NCI-H1105 treated with DMSO at 0.1 percent for 48 hours (cell line): ENCODE data around the gene SMIM36.
"Not testable (repeated sequence)": the region's sequence is repeated elsewhere in the genome, so short reads cannot be mapped to it uniquely, and the experiment has no call there.

Experiments
- DNase-seq: peaks from one replicate; lab custom pipeline; 2025; lab: John Stamatoyannopoulos, UW

The SMIM36 gene

GRCh38 chr17:55454906-55455474 lies 56.3 kb downstream of the SMIM36 start:
- no peak for DNase-seq

DNA sequence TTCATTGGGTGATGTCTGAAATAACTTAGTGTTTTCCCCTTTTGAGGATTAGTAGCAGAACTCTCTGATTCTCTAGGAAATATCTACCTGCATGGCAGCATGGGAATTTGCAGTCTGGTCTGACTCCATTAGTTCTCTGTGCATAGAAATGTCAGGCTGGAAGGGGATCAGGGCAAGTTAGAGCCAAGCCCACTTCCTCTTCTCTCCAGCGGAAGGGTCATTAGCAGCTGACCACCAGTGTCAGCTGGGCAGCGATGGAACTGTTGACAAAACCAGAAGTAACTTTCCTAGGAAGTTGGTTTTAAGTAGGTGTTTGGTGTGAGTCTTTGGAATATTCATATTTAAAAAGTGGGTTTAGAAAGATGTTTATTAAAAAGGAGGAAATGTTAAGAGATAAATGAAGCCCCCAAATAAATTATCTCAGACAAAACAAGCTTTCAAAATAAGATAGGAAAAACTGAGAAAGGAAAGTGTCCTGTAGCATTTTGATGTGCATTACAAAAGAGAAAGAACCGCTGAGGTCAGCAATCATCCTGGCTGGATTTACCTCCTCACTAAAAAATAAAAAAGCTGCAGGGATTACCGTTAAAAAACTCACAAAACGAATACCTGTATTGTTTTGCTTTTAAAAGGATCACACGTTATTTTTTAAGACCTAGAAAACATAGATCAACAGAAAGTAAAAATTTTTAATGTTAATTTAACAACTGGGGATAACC lies 57.3 kb downstream of the SMIM36 start:
- DNase-seq: no peak

DNA sequence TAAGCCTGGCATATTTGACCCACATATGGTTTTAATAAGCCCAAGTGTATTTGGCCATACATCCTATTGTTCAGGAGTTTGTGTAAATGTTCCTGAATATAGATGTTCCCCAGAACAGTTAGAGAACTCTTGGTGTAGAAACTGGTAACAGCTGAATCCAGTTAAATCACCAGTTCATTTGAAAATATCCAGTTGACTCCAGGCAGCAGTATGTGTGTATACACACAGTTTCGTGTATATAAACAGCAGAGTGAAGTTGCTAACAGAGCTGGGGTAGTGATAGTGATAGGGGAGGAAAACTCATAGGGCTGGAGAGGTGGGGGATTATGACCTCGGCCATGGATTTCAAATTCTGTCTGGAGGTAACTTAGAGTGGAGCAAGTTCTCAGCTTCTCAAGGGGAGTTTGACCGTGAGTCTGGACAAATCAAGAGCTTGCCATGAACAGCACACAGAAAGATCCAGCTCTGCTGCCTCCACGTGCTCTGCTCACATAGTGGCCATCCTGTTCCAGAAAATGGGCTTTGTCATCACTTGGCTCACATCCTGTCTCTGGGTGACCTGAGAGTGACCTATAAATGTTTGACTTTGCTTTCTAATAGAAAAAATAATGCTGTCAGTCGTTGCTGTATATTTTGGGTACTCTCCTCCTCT lies 59.0 kb downstream of the SMIM36 start:
- DNase-seq: no peak

DNA sequence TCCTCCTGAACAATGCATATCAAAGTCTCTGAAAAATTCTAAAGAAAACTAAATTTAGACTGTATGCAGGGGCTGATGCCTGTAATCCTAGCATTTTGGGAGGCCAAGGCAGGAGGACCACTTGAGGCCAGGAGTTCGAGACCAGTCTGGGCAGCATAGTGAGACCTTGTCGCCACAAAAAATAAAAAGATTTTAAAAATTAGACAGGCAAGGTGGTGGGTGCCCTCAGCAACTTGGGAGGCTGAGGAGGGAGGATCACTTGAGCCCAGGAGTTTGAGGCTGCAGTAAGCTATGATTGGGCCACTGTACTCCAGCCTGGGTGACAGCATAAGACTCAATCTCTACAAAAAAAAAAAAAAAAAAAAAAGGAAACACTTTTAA lies 59.5 kb downstream of the SMIM36 start:
- no peak for DNase-seq

DNA sequence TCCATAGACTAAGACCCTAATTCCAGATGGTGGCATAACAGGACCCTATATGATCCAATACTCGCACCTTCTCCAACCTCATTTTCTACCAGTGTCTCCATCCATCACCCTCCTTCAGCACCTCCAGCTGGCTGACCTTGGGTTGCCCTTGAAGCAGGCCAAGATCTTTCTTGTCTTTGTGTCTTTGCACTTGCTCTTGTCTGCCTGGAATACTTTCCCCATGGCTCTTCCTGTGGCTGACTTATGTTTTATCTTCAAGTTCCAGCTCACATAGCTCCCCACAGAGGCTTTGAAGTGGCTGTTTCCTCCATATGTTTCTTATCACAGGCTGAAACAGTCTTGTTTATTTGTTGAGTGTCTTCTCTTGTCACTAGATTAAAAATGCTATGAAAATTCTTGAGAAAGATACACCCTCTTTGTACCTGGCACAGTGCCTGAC lies 60.0 kb downstream of the SMIM36 start:
- no peak for DNase-seq

- DNase-seq: no peak
Measured at GRCh38 chr17:55450232-55450825, 60.9 kb downstream of the SMIM36 start.

DNA sequence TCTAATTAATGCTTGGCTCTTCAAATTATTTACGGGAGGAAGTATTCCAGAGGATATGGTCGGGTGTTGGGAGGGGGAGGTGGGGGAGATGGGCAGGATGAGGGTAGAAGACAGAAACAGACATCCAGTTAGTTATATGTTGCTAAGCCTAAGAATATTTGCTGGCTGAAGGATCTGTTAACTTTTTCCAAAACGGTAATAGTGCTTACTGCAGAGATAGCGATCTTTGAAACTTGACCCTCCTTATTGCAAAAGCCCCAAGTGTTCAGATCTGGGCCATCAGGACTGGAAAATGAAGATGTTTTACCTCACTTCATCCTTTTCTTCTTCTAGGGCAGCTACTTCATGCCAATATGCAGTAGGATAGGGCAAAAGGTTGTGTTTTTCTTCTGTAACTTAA lies 62.6 kb downstream of the SMIM36 start:
- no peak for DNase-seq

- DNase-seq: no peak
Measured at GRCh38 chr17:55446581-55447205, 64.6 kb downstream of the SMIM36 start.

DNA sequence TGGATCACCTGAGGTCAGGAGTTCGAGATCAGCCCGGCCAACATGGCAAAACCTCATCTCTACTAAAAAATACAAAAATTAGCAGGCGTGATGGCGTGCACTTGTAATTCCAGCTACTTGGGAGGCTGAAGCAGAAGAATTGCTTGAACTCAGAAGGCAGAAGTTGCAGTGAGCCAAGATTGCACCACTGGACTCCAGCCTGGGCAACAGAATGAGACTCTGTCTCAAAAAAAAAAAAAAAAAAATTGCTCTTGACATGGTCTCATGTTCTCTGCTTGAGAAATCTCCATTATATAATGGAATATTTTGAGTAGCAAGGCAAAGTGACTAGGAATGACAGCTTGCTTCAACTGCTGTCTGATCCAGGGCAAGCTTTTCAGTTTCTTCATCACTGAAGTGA lies 65.2 kb downstream of the SMIM36 start:
- DNase-seq: not testable (repeated sequence)

DNA sequence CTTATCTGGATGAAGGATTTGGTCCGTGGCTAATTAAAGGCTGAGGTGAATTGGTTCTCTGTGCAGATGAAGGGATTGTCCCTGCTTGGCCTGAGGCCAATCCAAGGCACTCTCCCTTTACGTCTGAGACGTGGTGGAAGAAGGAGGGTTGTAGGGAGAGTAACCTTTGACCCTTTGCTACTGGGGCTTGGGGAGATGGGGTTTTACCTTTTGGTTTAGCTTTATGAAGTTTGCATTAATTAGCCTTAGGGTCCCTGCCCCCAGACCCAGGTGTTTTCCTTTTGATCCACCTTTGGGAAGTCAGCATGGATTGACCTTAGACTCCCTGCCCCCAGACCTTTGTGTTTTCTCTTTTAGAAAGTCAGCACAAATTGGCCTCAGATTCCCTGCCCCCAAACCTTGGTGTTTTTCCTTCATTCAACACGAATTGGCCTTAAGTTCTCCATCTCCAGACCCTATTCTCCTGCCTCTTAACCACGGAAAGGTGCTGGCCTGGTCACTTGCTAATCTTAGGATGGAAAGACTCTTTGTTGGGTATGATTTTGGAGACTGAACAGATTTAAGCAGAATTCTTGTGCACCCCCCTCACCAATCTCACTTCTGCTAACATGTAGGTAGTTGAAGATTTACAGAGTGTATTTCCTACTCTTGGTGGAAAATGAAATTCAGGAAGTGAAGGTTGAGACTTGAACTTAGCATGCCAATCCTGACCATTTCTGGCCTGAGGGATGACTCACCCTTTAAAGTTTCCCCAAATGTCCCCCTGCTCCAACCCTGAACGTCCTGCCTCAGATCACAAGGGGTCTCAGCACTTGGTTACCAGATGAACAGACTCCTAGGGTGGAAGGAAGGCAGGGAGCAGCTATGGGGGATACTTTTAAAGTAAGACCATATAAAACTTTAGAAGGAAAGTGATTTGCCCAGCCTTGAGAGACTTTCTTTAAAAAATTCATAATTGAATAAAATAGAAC lies 66.5 kb downstream of the SMIM36 start:
- no peak for DNase-seq

- no peak for DNase-seq
Measured at GRCh38 chr17:55443904-55444303, 67.3 kb downstream of the SMIM36 start.

DNA sequence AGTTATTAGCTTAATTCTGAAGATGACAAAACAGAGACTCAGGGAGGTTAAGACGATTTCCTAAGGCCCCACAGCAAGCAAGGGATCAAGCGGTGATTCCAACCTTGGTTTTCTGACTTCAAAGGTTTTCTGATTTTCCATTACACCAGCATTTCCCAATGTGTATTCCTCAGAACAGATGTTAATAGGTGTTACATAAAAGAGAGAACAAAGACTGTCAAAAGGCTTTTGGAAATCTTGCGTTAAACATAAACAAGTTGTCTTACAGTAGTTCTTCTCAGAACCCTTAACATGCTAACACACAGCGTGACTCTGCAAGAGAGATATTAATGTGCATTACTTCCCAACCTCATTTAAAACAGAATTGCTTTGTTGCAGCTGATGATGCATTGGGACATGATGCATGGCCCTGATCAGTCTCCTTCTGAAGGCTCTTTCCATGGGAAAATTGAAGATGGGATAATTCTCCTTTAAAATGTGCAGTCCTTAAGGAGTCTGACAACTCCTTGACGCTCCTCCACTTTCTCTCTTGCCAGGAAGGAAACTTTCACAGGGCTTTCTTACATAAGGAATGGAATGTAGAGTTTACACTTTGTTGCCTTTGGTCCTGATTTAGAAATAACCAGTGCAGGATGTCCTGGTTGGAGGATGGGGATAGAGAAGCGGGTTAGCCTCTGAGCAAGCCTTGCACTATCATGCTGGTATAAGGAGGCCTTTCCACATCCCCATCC lies 68.1 kb downstream of the SMIM36 start:
- DNase-seq: no peak

DNA sequence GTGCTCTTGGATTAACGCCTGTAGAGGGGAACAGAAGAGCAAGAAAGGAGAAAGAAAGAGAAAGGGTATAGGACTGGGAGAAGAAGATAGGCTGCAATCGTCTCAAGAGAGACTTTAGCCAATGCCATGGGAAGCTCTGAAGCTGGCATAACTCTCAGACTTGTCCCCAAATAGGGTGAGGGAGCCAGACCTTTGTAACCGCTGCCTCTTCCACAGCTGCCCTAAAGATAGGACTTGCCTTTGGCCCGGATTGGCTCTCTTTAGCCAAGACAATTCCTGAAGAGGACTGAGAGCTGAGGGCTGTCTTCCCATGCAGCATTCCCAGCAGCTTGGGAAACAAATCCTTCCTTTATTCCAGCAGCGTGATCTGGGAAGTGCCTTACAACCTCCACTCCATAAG lies 68.8 kb downstream of the SMIM36 start:
- no peak for DNase-seq

DNA sequence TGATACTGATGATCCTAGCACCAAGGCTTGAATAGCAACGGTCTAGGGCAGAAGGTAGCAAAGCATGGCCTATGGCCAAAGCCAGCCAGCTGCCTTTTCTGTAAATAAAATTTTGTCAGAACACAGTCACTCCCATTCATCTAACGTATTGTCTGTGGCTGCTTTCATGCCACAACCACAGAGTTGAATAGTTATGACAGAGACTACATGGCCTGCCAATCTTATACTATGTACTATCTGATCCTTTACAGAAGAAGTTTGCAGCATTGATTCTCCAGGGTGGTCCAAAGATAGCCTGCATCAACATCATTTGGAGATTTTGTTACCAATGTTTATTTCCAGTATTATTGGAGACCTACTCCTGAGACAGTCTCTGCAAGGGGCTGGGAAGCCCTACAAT lies 69.7 kb downstream of the SMIM36 start:
- no peak for DNase-seq

DNA sequence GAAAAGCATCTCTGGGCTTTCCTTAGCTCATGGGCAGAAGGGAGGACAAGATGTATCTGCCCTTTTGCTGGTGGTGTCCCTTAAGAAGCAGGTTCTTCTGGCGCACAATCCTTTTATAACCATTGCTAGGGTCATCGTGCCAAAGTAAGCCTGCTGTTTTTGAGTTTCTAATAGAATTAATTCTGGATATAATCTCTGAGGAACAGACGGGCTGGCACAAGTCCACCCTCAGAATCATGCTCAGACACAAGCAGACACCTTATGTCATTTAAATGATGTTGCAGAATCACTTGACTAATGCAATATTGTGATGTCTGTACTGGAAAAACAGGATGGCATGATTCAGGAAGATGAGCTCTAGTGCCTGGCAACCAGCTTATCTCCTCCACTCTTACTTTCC lies 70.9 kb downstream of the SMIM36 start:
- DNase-seq: no peak

DNA sequence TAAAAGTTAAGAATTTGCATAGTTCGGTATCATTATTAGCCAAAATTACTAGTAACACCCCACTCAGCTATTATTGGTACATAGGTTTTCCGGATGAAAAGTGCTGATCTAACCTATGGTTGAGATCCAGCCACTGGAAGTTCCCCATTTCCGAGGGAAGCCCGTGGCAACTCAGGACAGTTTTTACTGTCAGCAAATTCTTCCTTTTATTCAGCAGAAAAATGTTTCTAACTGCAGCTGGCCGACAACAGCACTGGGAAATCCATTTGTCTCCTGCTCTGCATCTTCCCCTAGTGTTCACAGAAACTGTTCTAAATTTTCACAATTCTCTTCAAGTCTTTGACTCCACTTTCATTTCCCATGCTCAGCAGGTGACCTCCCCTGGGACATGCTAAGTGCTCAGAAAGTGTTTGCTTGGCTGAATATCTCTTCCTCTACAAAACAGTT lies 74.1 kb downstream of the SMIM36 start:
- DNase-seq: no peak

DNA sequence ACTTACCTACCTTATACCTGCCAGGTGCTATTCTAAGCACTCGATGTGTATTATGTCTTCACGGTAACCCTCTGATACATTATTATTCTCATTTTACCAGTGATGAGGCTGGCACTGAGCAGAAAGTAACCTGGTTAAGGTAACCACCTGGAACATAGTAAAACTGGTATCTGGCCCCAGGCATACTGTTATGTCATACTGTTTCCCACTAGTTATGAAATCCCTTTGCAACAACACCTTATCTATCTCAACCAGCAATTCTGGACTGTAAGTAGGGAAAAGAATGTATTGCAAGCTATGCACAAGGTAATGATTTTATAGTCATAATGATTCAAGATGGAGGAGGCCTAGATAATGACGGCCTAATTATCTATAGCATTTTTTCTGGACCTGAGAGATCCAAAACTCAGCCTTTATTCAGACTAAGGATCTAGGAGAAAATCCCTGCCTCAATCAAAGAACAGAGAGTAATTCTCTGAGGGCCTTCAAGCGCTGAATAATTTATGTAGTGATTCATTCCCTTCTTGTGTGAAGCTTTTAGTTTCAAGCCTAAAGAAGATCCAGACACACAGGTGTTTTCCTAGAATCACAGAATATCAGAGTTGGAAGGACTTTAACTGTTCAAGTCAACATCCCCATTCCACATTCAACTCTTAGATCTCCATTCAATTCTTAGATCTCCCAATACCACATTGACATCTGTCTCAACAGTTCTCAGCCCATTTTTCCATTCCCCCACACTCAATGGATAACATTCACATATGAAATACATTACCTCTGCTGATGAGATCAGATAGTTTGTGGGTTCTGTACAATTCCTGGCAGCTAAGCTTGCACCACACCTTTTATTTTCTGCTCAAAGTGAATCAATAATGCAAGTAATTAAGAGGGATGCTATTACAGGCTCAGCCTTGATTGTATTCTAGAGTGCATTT lies 74.8 kb downstream of the SMIM36 start:
- no peak for DNase-seq

DNA sequence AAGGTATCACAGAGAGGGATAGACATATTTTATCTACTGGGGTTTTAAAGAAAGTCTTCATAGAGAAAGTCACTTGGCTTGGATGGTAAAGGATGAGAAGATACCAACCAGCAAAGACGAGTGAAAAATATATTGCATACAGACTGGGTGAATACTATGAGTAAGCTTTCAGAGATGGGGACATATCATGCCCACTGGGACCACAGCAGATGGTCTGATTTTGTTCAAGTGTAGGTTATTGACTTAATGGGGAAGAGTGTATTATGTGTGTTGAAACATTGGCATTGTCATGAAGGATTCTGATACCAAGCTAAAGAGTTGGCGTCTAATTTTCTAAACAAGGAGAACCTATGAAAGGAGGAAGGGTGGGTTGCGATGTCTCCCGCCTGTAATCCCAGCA lies 75.8 kb downstream of the SMIM36 start:
- no peak for DNase-seq

- no peak for DNase-seq
Measured at GRCh38 chr17:55434721-55435120, 76.5 kb downstream of the SMIM36 start.
